CD4-positive, alpha-beta T cell (primary cell): Measurements from ENCODE around the gene NKX2-8. TPM values are rescaled to one million over a fixed set of nuclear protein-coding genes. Genes with fewer than 3 reads are reported as not detected.

Experiments used
- ATAC-seq: fragments of 200-7000 bp; cut with Tn5 transposase; one replicate; pipeline ENCODE4 v1.10.0; 2022; ENCODE audit warnings: mild to moderate bottlenecking; ENCODE audit not compliant: poor library complexity
- CTCF ChIA-PET: fragments of 350-600 bp; sonication (Branson Sonifier 250); formaldehyde crosslinking; loops from one replicate; lab custom pipeline; 2021; ENCODE audit warnings: antibody characterized with exemption, inconsistent platforms; lab: Charles Lee
- POLR2A ChIA-PET: fragments of 350-600 bp; sonication (Branson Sonifier 250); formaldehyde crosslinking; loops from one replicate; lab custom pipeline; 2021; ENCODE audit warnings: antibody characterized with exemption, inconsistent platforms; lab: Charles Lee
- DNase-seq, 14 experiments: peaks; one replicate each; pipeline ENCODE4 v3.0.0-alpha.2; 2013 to 2020; ENCODE audit warnings: mixed read lengths in 2 of 14
- H3K27ac ChIP-seq, 2 donors: one replicate each; pipeline versions ENCODE4 v1.5.1 to v1.7.0; 2013; ENCODE audit warnings: low read length in 2 of 2, low read depth in 1 of 2, mild to moderate bottlenecking in 1 of 2
- H3K27me3 ChIP-seq, 2 experiments: 1 replicate in 1 of 2; 2 replicates in 1 of 2; pipeline versions ENCODE4 v1.6.1 to v1.7.0; 2013; ENCODE audit warnings: low read length in 2 of 2, control low read depth in 1 of 2, mild to moderate bottlenecking in 1 of 2, moderate library complexity in 1 of 2; ENCODE audit not compliant: insufficient read depth in 2 of 2, control insufficient read depth in 1 of 2
- H3K36me3 ChIP-seq: one replicate; pipeline ENCODE4 v1.6.1; 2013; ENCODE audit warnings: low read length, control low read depth; ENCODE audit not compliant: insufficient read depth
- H3K4me1 ChIP-seq: one replicate; pipeline ENCODE4 v1.6.1; 2013; ENCODE audit warnings: low read length, control low read depth; ENCODE audit not compliant: insufficient read depth
- H3K4me3 ChIP-seq: one replicate; pipeline ENCODE4 v1.5.1; 2013; ENCODE audit warnings: mild to moderate bottlenecking, low read length, moderate library complexity
- H3K9me3 ChIP-seq, 2 experiments: 1 replicate in 1 of 2; 2 replicates in 1 of 2; pipeline versions ENCODE4 v1.6.1 to v1.7.0; 2013; ENCODE audit warnings: low read length in 2 of 2, mild to moderate bottlenecking in 2 of 2, control low read depth in 1 of 2, moderate library complexity in 1 of 2; ENCODE audit not compliant: control insufficient read depth in 1 of 2, insufficient read depth in 1 of 2
- H3K27ac Mint-ChIP-seq: one replicate; pipeline ENCODE4 v1.8.0; 2020; ENCODE audit warnings: mixed read lengths
- H3K27me3 Mint-ChIP-seq: one replicate; pipeline ENCODE4 v1.8.0; 2021; ENCODE audit warnings: mixed read lengths
- H3K36me3 Mint-ChIP-seq: one replicate; pipeline ENCODE4 v1.8.0; 2021; ENCODE audit warnings: low read depth, mixed read lengths
- H3K4me1 Mint-ChIP-seq: one replicate; pipeline ENCODE4 v1.8.0; 2021; ENCODE audit warnings: low read depth, mixed read lengths
- H3K4me3 Mint-ChIP-seq: one replicate; pipeline ENCODE4 v1.8.0; 2020; ENCODE audit warnings: mild to moderate bottlenecking, mixed read lengths
- H3K9me3 Mint-ChIP-seq: one replicate; pipeline ENCODE4 v1.8.0; 2020; ENCODE audit warnings: mixed read lengths
- CTCF ChIP-seq: fragments of 200-600 bp; IDR thresholded peaks from one replicate; pipeline ENCODE4 v1.8.0; 2022; ENCODE audit warnings: antibody characterized with exemption, mild to moderate bottlenecking
- intact Hi-C, 2 experiments: fragments of 100-400 bp; cut with DNase I in 1 of 2; cut with micrococcal nuclease in 1 of 2; formaldehyde crosslinking; loops; one replicate each; pipeline versions ENCODE4 v1.15.1 to v1.9.0; 2023 to 2025; cut with DNase I, micrococcal nuclease
- total RNA-seq, 174 experiments: library from RNA in 2 of 174; stranded (reverse) in 2 of 174; gene quantifications; one replicate each; pipeline ENCODE4 v1.2.3 and lab custom pipeline; 2021 to 2026

NKX2-8 gene
- total RNA-seq, 2 experiments from 2014 or later: not detected

- TF ChIP-seq CTCF: no peak
- Mint-ChIP-seq H3K36me3 (no peaks in the 10 kb centered on the region), H3K27ac (no peak overlapping the region), H3K4me3 (no peak overlapping the region), H3K4me1 (no peaks in the 10 kb centered on the region), H3K9me3 (no peaks in the 10 kb centered on the region), H3K27me3 (peaks cover 58% of the 10 kb centered on the region)
- Histone ChIP-seq H3K27me3 (peaks cover 52 to 79% of the 10 kb centered on the region in 2 experiments), H3K36me3 (no peaks in the 10 kb centered on the region), H3K27ac (no peak overlapping the region), H3K4me3 (no peak overlapping the region), H3K9me3 (peaks cover 0 to 46% of the 10 kb centered on the region in 2 experiments), H3K4me1 (peaks cover 7% of the 10 kb centered on the region)
- ChIA-PET CTCF (no interaction called here), POLR2A (no interaction called here)
- DNase-seq: no peak
- ATAC-seq: no peak
- intact Hi-C loops: no loop called here
Measured at GRCh38 chr14:36579573-36580140, 2.8 kb downstream of the NKX2-8 start.

- Mint-ChIP-seq H3K9me3 (no peaks in the 10 kb centered on the region), H3K4me1 (no peaks in the 10 kb centered on the region), H3K36me3 (no peaks in the 10 kb centered on the region), H3K27me3 (peaks cover 52% of the 10 kb centered on the region), H3K27ac (no peak overlapping the region), H3K4me3 (no peak overlapping the region)
- TF ChIP-seq CTCF: no peak
- ATAC-seq: no peak
- Histone ChIP-seq H3K4me1 (peaks cover 7% of the 10 kb centered on the region), H3K27ac (no peak overlapping the region), H3K4me3 (no peak overlapping the region), H3K27me3 (peaks cover 46 to 74% of the 10 kb centered on the region in 2 experiments), H3K9me3 (peaks cover 0 to 43% of the 10 kb centered on the region in 2 experiments), H3K36me3 (no peaks in the 10 kb centered on the region)
- intact Hi-C loops: no loop called here
- ChIA-PET CTCF (no interaction called here), POLR2A (no interaction called here)
- DNase-seq: no peak
Measured at GRCh38 chr14:36579001-36579555, 3.3 kb downstream of the NKX2-8 start.

- Mint-ChIP-seq H3K36me3 (no peaks in the 10 kb centered on the region), H3K9me3 (no peaks in the 10 kb centered on the region), H3K27me3 (peaks cover 5% of the 10 kb centered on the region), H3K27ac (no peak overlapping the region), H3K4me1 (no peaks in the 10 kb centered on the region), H3K4me3 (no peak overlapping the region)
- Histone ChIP-seq H3K27ac (no peak overlapping the region), H3K4me3 (no peak overlapping the region), H3K9me3 (no peaks in the 10 kb centered on the region), H3K4me1 (no peaks in the 10 kb centered on the region), H3K36me3 (no peaks in the 10 kb centered on the region), H3K27me3 (no peaks in the 10 kb centered on the region)
- ATAC-seq: no peak
- DNase-seq: no peak
- intact Hi-C loops: no loop called here
- POLR2A ChIA-PET: no interaction called here
- TF ChIP-seq CTCF: no peak
- CTCF ChIA-PET: no interaction called here
Measured at GRCh38 chr14:36570065-36570464, 12.3 kb downstream of the NKX2-8 start.
